HL-60/S4 (cell line): ENCODE measurements around the gene SAMD8.
"Not testable (repeated sequence)": the region's sequence is repeated elsewhere in the genome, so short reads cannot be mapped to it uniquely, and the experiment has no call there.

Experiments used
- in situ Hi-C: fragments of 300-500 bp; cut with MboI; formaldehyde crosslinking; loops from 2 replicates; pipeline ENCODE4 v1.14.3; 2022; ENCODE audit warnings: low sequenced_read_pairs

SAMD8 gene

GRCh38 chr10:75136346-75136745, 24.9 kb downstream of the SAMD8 start:
- in situ Hi-C loops = no loop called here

DNA sequence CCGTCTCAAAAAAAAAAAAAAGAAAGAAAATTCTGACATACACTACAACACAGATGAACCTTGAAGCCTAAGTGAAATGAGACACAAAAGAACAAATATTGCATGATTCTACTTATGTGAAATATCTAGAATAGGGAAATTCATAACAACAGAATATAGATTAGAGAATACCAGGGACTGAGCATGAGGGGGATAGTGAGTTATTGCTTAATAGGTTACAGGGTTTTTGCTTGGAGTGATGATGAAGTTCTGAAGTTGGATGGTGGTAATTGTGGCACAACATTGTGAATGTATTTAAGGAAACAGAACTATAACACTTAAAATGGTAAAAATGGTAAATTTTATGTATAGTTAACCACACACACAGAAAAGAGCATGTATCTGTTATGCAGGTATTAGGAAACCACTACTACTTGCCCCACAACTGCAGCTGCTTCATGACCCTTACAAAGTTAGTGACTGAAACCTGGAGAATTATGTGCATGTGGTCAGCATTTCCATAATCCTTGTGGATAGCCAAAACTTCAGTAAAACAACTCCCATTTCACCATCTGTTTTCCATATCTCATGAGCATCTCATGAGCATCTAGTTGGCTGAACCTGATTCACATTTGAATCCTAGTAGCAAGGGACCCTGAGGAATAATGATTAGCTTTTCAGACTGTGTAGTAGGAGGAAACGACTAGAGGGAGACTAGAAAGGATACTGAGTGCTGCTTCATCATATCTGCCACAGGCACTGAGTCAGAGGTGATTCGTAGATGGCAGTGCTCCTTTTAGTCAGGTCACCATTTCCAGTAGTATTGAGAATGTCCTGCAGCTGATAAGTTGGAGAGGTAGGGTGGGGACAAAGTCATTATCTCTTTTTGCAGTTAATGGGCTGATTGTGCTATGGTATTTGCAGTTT, 26.3 kb downstream of the SAMD8 start:
- in situ Hi-C loops = no loop called here

- in situ Hi-C loops = no loop called here
These were observed 28.8 kb downstream of the SAMD8 start for GRCh38 chr10:75140246-75140645.

GRCh38 chr10:75143353-75143752, 31.9 kb downstream of the SAMD8 start:
- in situ Hi-C loops = no loop called here

GRCh38 chr10:75145590-75145989, 34.1 kb downstream of the SAMD8 start:
- in situ Hi-C loops = no loop called here

GRCh38 chr10:75146780-75147179, 35.3 kb downstream of the SAMD8 start:
- in situ Hi-C loops = no loop called here

- in situ Hi-C loops = no loop called here
These were observed 39.2 kb downstream of the SAMD8 start for GRCh38 chr10:75150656-75151055.

- in situ Hi-C loops = no loop called here
These were observed 48.1 kb downstream of the SAMD8 start for GRCh38 chr10:75159519-75159918.

GRCh38 chr10:75165684-75166622, 54.5 kb downstream of the SAMD8 start:
- in situ Hi-C loops = no loop called here

GRCh38 chr10:75166623-75166972, 55.1 kb downstream of the SAMD8 start:
- in situ Hi-C loops = no loop called here

DNA sequence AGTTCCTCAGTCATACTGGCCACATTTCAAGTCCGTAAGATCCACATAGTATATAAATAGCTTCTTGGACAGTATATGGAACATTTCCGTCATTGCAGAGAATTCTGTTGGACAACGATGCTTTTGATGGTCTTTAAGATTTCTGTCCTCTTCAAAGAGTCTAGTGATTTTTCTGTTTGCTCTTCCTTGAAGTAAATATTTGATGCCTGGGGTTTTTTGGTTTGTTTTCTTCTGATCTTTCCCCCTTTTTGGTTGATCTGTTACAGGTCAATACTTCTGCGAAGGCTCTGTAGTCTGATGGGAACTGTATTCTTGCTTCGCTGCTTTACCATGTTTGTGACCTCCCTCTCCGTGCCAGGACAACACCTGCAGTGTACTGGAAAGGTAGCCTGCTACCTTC, 56.8 kb downstream of the SAMD8 start:
- in situ Hi-C loops = no loop called here

- in situ Hi-C loops = no loop called here
These were observed 58.8 kb downstream of the SAMD8 start for GRCh38 chr10:75170215-75170614.

DNA sequence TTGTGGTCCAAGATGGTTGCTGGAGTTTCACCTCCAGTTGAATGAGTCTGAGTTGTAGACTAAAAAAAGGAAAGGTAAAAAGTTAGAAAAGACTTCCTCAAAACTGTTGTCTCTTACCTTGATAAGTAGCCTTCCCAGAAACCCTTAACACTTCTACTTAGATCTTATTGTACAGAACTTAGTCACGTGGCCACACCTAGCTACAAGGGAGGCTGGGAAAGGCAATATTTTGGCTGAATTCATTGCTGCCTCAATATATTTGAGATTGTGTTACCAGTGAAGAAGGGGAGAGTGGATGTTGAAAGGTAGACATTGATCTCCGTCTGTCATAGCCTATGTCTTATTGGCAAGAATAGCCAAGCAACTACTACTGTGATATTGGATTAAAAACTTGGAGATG, 63.6 kb downstream of the SAMD8 start:
- in situ Hi-C loops = no loop called here

DNA sequence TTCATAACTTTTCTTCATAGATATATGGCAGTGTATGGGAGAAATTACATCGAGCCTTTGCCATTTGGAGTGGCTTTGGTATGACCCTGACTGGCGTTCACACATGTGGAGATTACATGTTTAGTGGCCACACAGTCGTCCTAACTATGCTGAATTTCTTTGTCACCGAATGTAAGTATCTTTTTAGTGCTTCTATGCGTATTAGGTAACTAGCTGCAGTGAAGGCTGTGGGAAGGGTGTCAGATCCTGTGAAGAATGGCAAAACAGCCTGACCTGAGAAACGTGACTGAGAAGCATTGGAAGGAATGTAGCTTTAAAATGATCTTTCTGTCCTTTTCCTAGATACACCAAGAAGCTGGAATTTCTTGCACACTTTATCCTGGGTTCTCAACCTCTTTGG, 64.6 kb downstream of the SAMD8 start:
- in situ Hi-C loops = no loop called here

DNA sequence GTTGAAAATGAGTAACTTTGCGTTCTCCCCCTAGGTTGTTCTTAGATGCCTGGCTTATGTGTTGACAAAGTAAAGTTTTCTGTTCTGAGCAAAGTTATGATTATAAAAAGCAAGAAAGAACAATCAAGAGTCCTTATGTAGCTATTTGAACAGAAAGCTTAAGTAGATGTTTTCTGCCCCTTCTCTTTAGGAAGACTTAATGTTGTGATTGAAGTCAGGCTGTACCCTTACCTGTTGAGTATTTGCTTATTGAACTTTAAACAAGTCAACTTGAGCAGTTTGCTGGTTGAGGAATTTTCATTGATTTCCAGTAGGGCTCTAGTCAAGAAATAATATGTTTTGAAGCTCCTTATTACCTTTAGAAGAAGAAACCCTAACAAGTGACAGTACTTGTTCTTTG, 65.3 kb downstream of the SAMD8 start:
- in situ Hi-C loops = no loop called here

DNA sequence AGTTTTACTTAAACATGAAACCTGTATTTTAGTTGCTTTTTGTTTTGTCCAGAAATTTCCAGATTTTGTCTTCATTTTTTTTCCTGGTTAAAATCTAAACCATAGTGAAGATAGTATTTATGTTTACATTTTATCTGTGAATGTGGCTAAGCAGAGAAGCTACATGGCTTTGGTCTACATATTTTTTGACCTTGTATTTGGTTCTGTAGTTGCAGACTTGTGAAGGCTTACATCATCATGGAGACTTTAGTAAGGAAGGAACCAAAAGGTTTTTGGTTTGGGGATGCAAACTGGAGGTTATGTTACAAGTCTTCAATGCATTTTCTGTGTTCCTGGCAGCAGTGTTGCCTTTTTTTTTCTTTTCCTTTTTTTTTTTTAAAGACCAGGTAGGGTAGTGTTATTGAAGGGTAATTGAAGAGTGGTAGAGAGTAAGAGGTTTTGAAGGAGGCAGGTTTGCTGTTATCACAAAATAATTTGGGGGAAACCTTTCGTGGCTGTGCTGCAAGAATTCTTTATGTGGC, 68.3 kb downstream of the SAMD8 start:
- in situ Hi-C loops = no loop called here

GRCh38 chr10:75180592-75180991, 69.1 kb downstream of the SAMD8 start:
- in situ Hi-C loops = no loop called here

DNA sequence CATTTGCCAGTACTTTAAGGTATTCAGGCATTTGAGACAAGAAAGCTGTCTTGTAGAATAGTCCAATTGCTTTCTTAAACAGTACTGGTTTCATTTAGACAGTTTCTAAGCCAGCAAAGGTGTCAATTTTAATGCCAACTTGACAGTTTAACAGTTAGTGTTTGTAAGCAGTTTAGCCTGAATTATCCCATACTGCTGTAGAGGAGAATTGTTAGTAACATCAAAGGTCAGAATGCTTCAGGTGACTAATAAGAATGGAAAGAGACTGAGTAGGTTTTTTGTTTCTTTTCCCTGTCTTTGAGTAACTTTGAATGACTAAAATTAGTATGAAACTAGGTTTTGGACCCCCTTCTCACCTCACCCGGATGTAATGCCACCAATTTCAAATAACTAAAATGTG, 69.6 kb downstream of the SAMD8 start:
- in situ Hi-C loops = no loop called here

GRCh38 chr10:75186310-75186709, 74.9 kb downstream of the SAMD8 start:
- in situ Hi-C loops = no loop called here

DNA sequence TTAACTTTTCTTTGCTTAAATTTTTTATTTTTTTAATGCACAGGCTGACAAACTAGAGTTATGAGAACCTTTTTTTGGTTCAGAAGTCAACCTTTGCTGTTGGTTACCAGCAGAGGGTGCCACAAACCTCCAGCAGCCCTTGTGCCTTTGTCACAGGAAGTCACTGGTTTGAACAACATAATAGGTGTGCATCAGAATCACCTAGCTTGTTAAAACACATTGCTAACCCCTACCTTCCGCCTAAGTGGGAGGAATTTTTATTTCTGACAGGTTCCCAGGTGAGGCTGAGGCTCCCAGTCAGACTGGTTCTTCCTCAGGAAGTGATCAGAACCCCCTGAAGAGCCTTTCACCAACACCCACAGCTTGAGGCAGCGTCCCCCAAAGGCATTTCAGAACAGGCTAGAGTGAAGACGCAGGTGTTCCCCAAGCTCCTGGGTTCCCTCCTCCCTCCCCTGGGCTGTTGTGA, 76.5 kb downstream of the SAMD8 start:
- in situ Hi-C loops = no loop called here

DNA sequence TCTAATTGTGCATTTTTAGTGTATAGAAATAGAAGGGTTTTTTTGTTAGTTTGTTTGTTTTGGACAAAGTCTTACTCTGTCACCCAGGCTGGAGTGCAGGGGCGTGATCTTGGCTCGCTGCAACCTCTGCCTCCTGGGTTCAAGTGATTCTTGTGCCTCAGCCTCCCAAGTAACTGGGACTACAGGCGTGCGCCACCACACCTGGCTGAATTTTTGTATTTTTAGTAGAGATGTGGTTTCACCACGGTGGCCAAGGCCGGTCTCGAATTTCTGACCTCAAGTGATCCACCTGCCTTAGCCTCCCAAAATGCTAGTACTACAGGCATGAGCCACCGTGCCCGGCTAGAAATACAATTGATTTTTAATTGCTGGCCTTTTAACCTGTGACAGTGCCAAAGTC, 77.1 kb downstream of the SAMD8 start:
- in situ Hi-C loops = not testable (repeated sequence)
